ENCODE data around the gene KDF1.
"Not testable (repeated sequence)": the region's sequence is repeated elsewhere in the genome, so short reads cannot be mapped to it uniquely, and the experiment has no call there.

The KDF1 gene

GRCh38 chr1:26957306-26957705 is 3.0 kb downstream of the KDF1 start:
- Histone ChIP-seq H3K9me3 (ENCODE audit: control insufficient read depth in 1 of 2, low read length in 2 of 2) (no peaks in the 10 kb centered on the region), H3K9ac (ENCODE audit: low read depth in 1 of 2, low read length in 2 of 2) (no peak overlapping the region), H3K4me3 (ENCODE audit: low read depth in 1 of 2, low read length in 2 of 2) (no peak overlapping the region), H3K27me3 (ENCODE audit: control insufficient read depth in 1 of 2, insufficient read depth in 2 of 2, low read length in 2 of 2) (peaks cover 0 to 7% of the 10 kb centered on the region in 2 donors), H3K4me1 (ENCODE audit: control insufficient read depth in 1 of 2, insufficient read depth in 2 of 2, low read length in 2 of 2) (peaks cover 5 to 19% of the 10 kb centered on the region in 2 donors), H3K36me3 (ENCODE audit: control insufficient read depth in 1 of 2, insufficient read depth in 2 of 2, low read length in 2 of 2) (no peaks in the 10 kb centered on the region), H3K27ac (ENCODE audit: low read depth, low read length) (no peak overlapping the region)

GRCh38 chr1:26956321-26956720 is 3.9 kb downstream of the KDF1 start:
- H3K4me3 ChIP-seq (ENCODE audit: low read depth in 1 of 2, low read length in 2 of 2): no peak overlapping the region
- H3K27ac ChIP-seq (ENCODE audit: low read depth, low read length): no peak overlapping the region
- H3K27me3 ChIP-seq (ENCODE audit: control insufficient read depth in 1 of 2, insufficient read depth in 2 of 2, low read length in 2 of 2): peaks cover 0 to 7% of the 10 kb centered on the region in 2 donors
- H3K4me1 ChIP-seq (ENCODE audit: control insufficient read depth in 1 of 2, insufficient read depth in 2 of 2, low read length in 2 of 2): peaks cover 5 to 14% of the 10 kb centered on the region in 2 donors
- H3K9me3 ChIP-seq (ENCODE audit: control insufficient read depth in 1 of 2, low read length in 2 of 2): no peaks in the 10 kb centered on the region
- peaks cover 0 to 4% of the 10 kb centered on the region in 2 donors for H3K36me3 ChIP-seq (ENCODE audit: control insufficient read depth in 1 of 2, insufficient read depth in 2 of 2, low read length in 2 of 2)
- no peak overlapping the region for H3K9ac ChIP-seq (ENCODE audit: low read depth in 1 of 2, low read length in 2 of 2)

DNA sequence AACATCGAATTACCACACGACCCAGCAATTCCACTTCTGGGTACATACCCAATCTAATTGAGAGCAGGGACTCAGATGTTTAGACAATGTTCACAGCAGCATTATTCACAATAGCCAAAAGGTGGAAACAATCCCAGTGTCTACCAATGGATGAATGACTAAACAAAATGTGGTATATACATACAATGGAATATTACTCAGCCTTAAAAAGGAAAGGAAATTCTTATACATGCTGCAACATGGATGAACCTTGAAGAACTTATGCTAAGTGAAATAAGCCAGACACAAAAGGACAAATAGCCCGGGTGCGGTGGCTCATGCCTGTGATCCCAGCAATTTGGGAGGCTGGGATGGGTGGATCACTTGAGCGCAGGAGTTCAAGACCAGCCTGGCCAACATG is 6.9 kb downstream of the KDF1 start:
- H3K4me3 ChIP-seq (ENCODE audit: low read depth in 1 of 2, low read length in 2 of 2): no peak overlapping the region
- H3K9ac ChIP-seq (ENCODE audit: low read depth in 1 of 2, low read length in 2 of 2): no peak overlapping the region
- no peaks in the 10 kb centered on the region for H3K9me3 ChIP-seq (ENCODE audit: control insufficient read depth in 1 of 2, low read length in 2 of 2)
- H3K4me1 ChIP-seq (ENCODE audit: control insufficient read depth in 1 of 2, insufficient read depth in 2 of 2, low read length in 2 of 2): peaks cover 16% of the 10 kb centered on the region in 2 donors
- peaks cover 0 to 20% of the 10 kb centered on the region in 2 donors for H3K36me3 ChIP-seq (ENCODE audit: control insufficient read depth in 1 of 2, insufficient read depth in 2 of 2, low read length in 2 of 2)
- H3K27ac ChIP-seq (ENCODE audit: low read depth, low read length): no peak overlapping the region
- H3K27me3 ChIP-seq (ENCODE audit: control insufficient read depth in 1 of 2, insufficient read depth in 2 of 2, low read length in 2 of 2): no peaks in the 10 kb centered on the region

DNA sequence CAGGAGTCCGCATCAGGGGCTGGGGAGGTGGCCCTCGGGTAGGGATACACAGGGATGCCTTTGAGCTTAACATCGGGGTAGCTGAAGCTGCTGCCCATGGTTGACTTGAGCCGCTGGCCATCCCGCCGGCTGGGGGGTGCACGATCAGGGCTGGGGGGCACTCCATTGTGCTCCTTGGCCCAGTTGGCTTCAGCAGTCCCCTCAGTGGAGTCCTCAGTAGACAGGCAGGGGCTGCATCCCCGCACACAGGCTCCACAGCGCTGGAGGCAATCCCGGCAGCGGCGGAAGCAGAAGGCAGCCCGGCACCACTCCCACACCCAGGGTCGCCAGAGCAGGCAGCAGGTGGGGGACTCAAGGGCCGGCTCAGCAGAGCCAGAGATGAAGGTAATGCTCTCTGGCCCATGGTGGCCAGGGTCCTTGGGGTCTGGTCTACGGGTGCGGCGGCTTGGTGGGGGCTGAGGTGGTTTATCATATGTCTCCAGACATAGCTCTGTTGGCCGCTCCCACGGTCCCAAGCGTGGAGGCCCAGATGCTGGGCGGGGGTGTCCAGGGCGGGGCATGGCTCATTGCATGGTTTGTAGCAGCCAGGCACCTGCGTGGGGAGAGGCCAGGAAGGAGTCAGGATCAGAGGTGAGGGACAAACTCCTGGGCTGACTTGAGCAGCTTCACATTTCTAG is 8.3 kb downstream of the KDF1 start:
- H3K27me3 ChIP-seq (ENCODE audit: control insufficient read depth in 1 of 2, insufficient read depth in 2 of 2, low read length in 2 of 2): no peaks in the 10 kb centered on the region
- no peak overlapping the region for H3K4me3 ChIP-seq (ENCODE audit: low read depth in 1 of 2, low read length in 2 of 2)
- H3K27ac ChIP-seq (ENCODE audit: low read depth, low read length): no peak overlapping the region
- no peak overlapping the region for H3K9ac ChIP-seq (ENCODE audit: low read depth in 1 of 2, low read length in 2 of 2)
- peaks cover 16% of the 10 kb centered on the region in 2 donors for H3K4me1 ChIP-seq (ENCODE audit: control insufficient read depth in 1 of 2, insufficient read depth in 2 of 2, low read length in 2 of 2)
- H3K9me3 ChIP-seq (ENCODE audit: control insufficient read depth in 1 of 2, low read length in 2 of 2): no peaks in the 10 kb centered on the region
- peaks cover 0 to 25% of the 10 kb centered on the region in 2 donors for H3K36me3 ChIP-seq (ENCODE audit: control insufficient read depth in 1 of 2, insufficient read depth in 2 of 2, low read length in 2 of 2)

DNA sequence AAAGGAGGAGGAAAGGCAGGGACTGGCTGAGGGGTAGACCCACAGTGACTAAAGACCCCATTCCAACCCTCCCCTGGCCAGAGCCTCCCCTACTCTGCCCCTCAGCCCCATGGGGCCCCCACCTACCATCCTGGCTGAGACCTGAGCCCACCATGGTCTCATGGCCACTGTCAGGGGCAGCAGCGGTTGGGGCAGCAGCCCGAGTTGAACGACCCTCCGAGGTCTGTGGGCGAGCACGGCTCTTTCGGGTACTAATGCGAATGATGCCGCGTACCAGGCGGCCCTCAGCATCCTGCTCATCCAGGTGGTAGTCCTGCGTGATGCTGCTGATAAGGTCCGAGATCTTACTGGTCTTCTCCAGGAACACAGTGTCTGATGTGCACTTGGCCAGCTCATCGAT is 9.1 kb downstream of the KDF1 start:
- Histone ChIP-seq H3K27ac (ENCODE audit: low read depth, low read length) (no peak overlapping the region), H3K4me1 (ENCODE audit: control insufficient read depth in 1 of 2, insufficient read depth in 2 of 2, low read length in 2 of 2) (peaks cover 18% of the 10 kb centered on the region in 2 donors), H3K9me3 (ENCODE audit: control insufficient read depth in 1 of 2, low read length in 2 of 2) (no peaks in the 10 kb centered on the region), H3K27me3 (ENCODE audit: control insufficient read depth in 1 of 2, insufficient read depth in 2 of 2, low read length in 2 of 2) (no peaks in the 10 kb centered on the region), H3K4me3 (ENCODE audit: low read depth in 1 of 2, low read length in 2 of 2) (no peak overlapping the region), H3K9ac (ENCODE audit: low read depth in 1 of 2, low read length in 2 of 2) (no peak overlapping the region), H3K36me3 (ENCODE audit: control insufficient read depth in 1 of 2, insufficient read depth in 2 of 2, low read length in 2 of 2) (peaks cover 0 to 27% of the 10 kb centered on the region in 2 donors)

DNA sequence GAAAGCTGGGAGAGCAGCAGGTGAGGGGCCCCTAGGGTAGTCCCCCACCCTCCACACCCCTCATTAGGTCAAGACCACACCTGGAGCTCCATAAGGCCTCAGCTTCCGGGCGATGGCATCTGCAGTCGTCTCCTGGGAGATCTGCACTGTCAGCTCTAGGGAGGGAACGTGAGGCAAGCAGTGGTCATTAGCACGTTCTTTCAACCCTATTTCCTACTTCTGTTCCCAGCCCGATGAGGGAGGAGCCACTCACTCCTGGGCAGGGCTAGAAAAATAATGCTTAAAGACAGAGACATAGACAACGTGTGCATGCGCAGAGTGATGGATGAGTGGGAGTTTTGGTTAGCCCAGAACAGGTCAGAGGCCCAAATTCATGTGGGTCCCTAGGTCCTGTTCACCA is 9.7 kb downstream of the KDF1 start:
- Histone ChIP-seq H3K27ac (ENCODE audit: low read depth, low read length) (no peak overlapping the region), H3K36me3 (ENCODE audit: control insufficient read depth in 1 of 2, insufficient read depth in 2 of 2, low read length in 2 of 2) (peaks cover 0 to 30% of the 10 kb centered on the region in 2 donors)

DNA sequence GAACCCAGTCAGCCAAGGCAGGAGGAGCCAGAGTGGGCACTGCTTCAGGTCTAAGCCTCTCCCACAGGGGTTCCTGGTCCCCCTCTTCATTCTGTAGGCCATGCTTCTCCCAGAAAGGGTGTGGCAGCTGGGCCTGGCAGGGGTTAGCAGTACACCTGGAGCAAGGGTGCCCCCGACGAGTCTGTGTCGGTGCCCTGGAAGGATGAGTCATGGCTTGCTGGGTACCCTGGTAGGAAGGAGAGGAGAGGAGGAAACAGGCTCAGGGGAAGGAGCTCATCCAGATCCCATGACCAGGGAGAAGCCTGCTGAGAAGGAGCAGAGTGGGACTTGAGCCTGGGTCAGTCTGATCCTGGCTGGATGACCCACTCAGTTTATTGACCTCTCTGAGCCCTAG is 10.3 kb downstream of the KDF1 start:
- Histone ChIP-seq H3K9me3 (ENCODE audit: control insufficient read depth in 1 of 2, low read length in 2 of 2) (no peaks in the 10 kb centered on the region), H3K27ac (ENCODE audit: low read depth, low read length) (no peak overlapping the region), H3K4me1 (ENCODE audit: control insufficient read depth in 1 of 2, insufficient read depth in 2 of 2, low read length in 2 of 2) (peaks cover 30% of the 10 kb centered on the region in 2 donors), H3K36me3 (ENCODE audit: control insufficient read depth in 1 of 2, insufficient read depth in 2 of 2, low read length in 2 of 2) (peaks cover 4 to 37% of the 10 kb centered on the region in 2 donors), H3K27me3 (ENCODE audit: control insufficient read depth in 1 of 2, insufficient read depth in 2 of 2, low read length in 2 of 2) (no peaks in the 10 kb centered on the region), H3K4me3 (ENCODE audit: low read depth in 1 of 2, low read length in 2 of 2) (no peak overlapping the region), H3K9ac (ENCODE audit: low read depth in 1 of 2, low read length in 2 of 2) (no peak overlapping the region)

More for the DNA sequence above, 9.7 kb downstream of the KDF1 start:
- no peaks in the 10 kb centered on the region for H3K9me3 ChIP-seq (ENCODE audit: control insufficient read depth in 1 of 2, low read length in 2 of 2)
- H3K27me3 ChIP-seq (ENCODE audit: control insufficient read depth in 1 of 2, insufficient read depth in 2 of 2, low read length in 2 of 2): no peaks in the 10 kb centered on the region
- H3K4me3 ChIP-seq (ENCODE audit: low read depth in 1 of 2, low read length in 2 of 2): no peak overlapping the region
- no peak overlapping the region for H3K9ac ChIP-seq (ENCODE audit: low read depth in 1 of 2, low read length in 2 of 2)
- peaks cover 23 to 24% of the 10 kb centered on the region in 2 donors for H3K4me1 ChIP-seq (ENCODE audit: control insufficient read depth in 1 of 2, insufficient read depth in 2 of 2, low read length in 2 of 2)

DNA sequence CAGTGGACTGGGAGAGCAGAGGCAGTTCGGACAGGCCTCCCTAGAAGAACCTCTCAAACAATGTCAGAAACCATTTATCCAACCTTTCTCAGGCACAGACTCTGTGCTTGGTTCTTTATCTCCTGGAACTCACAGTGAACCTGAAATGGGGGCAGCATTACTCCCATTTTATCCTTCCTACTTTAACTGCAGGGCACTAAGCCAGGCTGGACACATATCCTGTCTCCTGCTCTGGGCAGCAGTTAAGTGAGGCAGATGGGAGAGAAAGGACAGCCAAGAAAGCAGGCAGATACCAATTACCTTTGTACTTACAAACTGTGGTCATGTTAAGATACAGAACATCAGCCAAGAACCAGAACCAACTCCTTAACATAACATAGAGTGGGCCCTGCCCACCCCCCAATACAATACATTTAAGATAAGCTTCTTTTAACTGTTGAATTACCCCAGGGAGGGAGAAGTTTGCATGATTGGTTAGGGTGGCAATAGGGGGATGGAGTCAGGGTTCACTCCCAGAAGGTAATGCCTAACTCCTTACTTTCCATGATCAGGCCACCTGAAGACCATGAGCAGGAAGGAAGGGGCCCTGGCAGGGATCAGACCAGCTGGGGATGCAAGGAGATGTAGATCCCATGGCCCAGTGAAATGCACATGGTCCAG is 10.9 kb downstream of the KDF1 start:
- Histone ChIP-seq H3K4me3 (ENCODE audit: low read depth in 1 of 2, low read length in 2 of 2) (no peak overlapping the region), H3K4me1 (ENCODE audit: control insufficient read depth in 1 of 2, insufficient read depth in 2 of 2, low read length in 2 of 2) (peaks cover 30 to 31% of the 10 kb centered on the region in 2 donors), H3K27ac (ENCODE audit: low read depth, low read length) (no peak overlapping the region), H3K27me3 (ENCODE audit: control insufficient read depth in 1 of 2, insufficient read depth in 2 of 2, low read length in 2 of 2) (no peaks in the 10 kb centered on the region), H3K36me3 (ENCODE audit: control insufficient read depth in 1 of 2, insufficient read depth in 2 of 2, low read length in 2 of 2) (peaks cover 4 to 40% of the 10 kb centered on the region in 2 donors), H3K9me3 (ENCODE audit: control insufficient read depth in 1 of 2, low read length in 2 of 2) (no peaks in the 10 kb centered on the region), H3K9ac (ENCODE audit: low read depth in 1 of 2, low read length in 2 of 2) (no peak overlapping the region)

- not testable (repeated sequence) for H3K9me3 ChIP-seq (ENCODE audit: control insufficient read depth in 1 of 2, low read length in 2 of 2); H3K9ac ChIP-seq (ENCODE audit: low read depth in 1 of 2, low read length in 2 of 2); H3K27me3 ChIP-seq (ENCODE audit: control insufficient read depth in 1 of 2, insufficient read depth in 2 of 2, low read length in 2 of 2); H3K27ac ChIP-seq (ENCODE audit: low read depth, low read length); H3K4me3 ChIP-seq (ENCODE audit: low read depth in 1 of 2, low read length in 2 of 2)
- Histone ChIP-seq H3K4me1 (ENCODE audit: control insufficient read depth in 1 of 2, insufficient read depth in 2 of 2, low read length in 2 of 2) (peaks cover 30 to 31% of the 10 kb centered on the region in 2 donors), H3K36me3 (ENCODE audit: control insufficient read depth in 1 of 2, insufficient read depth in 2 of 2, low read length in 2 of 2) (peaks cover 4 to 46% of the 10 kb centered on the region in 2 donors)
Measured at GRCh38 chr1:26948725-26949057, 11.6 kb downstream of the KDF1 start.

- Histone ChIP-seq H3K4me1 (ENCODE audit: control insufficient read depth in 1 of 2, insufficient read depth in 2 of 2, low read length in 2 of 2) (peaks cover 30 to 31% of the 10 kb centered on the region in 2 donors), H3K9me3 (ENCODE audit: control insufficient read depth in 1 of 2, low read length in 2 of 2) (no peaks in the 10 kb centered on the region), H3K27me3 (ENCODE audit: control insufficient read depth in 1 of 2, insufficient read depth in 2 of 2, low read length in 2 of 2) (no peaks in the 10 kb centered on the region), H3K27ac (ENCODE audit: low read depth, low read length) (peak overlapping the region; percentile 59), H3K4me3 (ENCODE audit: low read depth in 1 of 2, low read length in 2 of 2) (no peak overlapping the region), H3K9ac (ENCODE audit: low read depth in 1 of 2, low read length in 2 of 2) (no peak overlapping the region), H3K36me3 (ENCODE audit: control insufficient read depth in 1 of 2, insufficient read depth in 2 of 2, low read length in 2 of 2) (peaks cover 21 to 64% of the 10 kb centered on the region in 2 donors)
Measured at GRCh38 chr1:26946270-26946669, 14.0 kb downstream of the KDF1 start.
